IPS-18a (cell line): ENCODE data around the gene RBAK.
"Not testable (repeated sequence)": the region's sequence is repeated elsewhere in the genome, so short reads cannot be mapped to it uniquely, and the experiment has no call there.

ENCODE experiments used
- H3K27ac ChIP-seq: one replicate; pipeline ENCODE4 v1.5.1; 2013; ENCODE audit warnings: low read length
- H3K27me3 ChIP-seq: one replicate; pipeline ENCODE4 v1.6.1; 2013; ENCODE audit warnings: mild to moderate bottlenecking, low read length; ENCODE audit not compliant: control insufficient read depth, insufficient read depth
- H3K36me3 ChIP-seq: one replicate; pipeline ENCODE4 v1.6.1; 2013; ENCODE audit warnings: low read depth, low read length; ENCODE audit not compliant: control insufficient read depth
- H3K4me1 ChIP-seq: one replicate; pipeline ENCODE4 v1.6.1; 2013; ENCODE audit warnings: low read depth, low read length; ENCODE audit not compliant: control insufficient read depth
- H3K4me3 ChIP-seq: one replicate; pipeline ENCODE4 v1.5.1; 2013; ENCODE audit warnings: low read length
- H3K9ac ChIP-seq: one replicate; pipeline ENCODE4 v1.6.1; 2013; ENCODE audit warnings: mild to moderate bottlenecking, low read length, moderate library complexity
- H3K9me3 ChIP-seq: one replicate; pipeline ENCODE4 v1.6.1; 2013; ENCODE audit warnings: low read depth, low read length; ENCODE audit not compliant: control insufficient read depth

RBAK gene

GRCh38 chr7:5020976-5021550 lies 24.6 kb upstream of the RBAK start:
- H3K9me3 ChIP-seq, H3K36me3 ChIP-seq, H3K27me3 ChIP-seq, H3K27ac ChIP-seq, H3K4me1 ChIP-seq, H3K4me3 ChIP-seq, H3K9ac ChIP-seq: not testable (repeated sequence)

- H3K27me3 ChIP-seq, H3K4me1 ChIP-seq, H3K9me3 ChIP-seq, H3K9ac ChIP-seq, H3K27ac ChIP-seq, H3K4me3 ChIP-seq, H3K36me3 ChIP-seq: not testable (repeated sequence)
Measured at GRCh38 chr7:5023626-5024025, 22.0 kb upstream of the RBAK start.

- H3K9ac ChIP-seq, H3K36me3 ChIP-seq, H3K27me3 ChIP-seq, H3K4me3 ChIP-seq, H3K27ac ChIP-seq, H3K9me3 ChIP-seq, H3K4me1 ChIP-seq: not testable (repeated sequence)
Measured at GRCh38 chr7:5027796-5028410, 17.8 kb upstream of the RBAK start.

GRCh38 chr7:5033186-5033585 lies 12.5 kb upstream of the RBAK start:
- not testable (repeated sequence) for H3K4me3 ChIP-seq, H3K27me3 ChIP-seq, H3K9ac ChIP-seq, H3K36me3 ChIP-seq, H3K4me1 ChIP-seq, H3K9me3 ChIP-seq, H3K27ac ChIP-seq

GRCh38 chr7:5035276-5035675 lies 10.4 kb upstream of the RBAK start:
- Histone ChIP-seq H3K36me3 (no peaks in the 10 kb centered on the region), H3K4me1 (no peaks in the 10 kb centered on the region), H3K9ac (no peak overlapping the region), H3K27ac (no peak overlapping the region), H3K9me3 (no peaks in the 10 kb centered on the region), H3K4me3 (no peak overlapping the region), H3K27me3 (no peaks in the 10 kb centered on the region)

GRCh38 chr7:5036446-5036845 lies 9.2 kb upstream of the RBAK start:
- Histone ChIP-seq H3K9me3 (no peaks in the 10 kb centered on the region), H3K4me3 (no peak overlapping the region), H3K9ac (no peak overlapping the region), H3K36me3 (no peaks in the 10 kb centered on the region), H3K27me3 (no peaks in the 10 kb centered on the region), H3K4me1 (no peaks in the 10 kb centered on the region), H3K27ac (no peak overlapping the region)

- Histone ChIP-seq H3K27ac (no peak overlapping the region), H3K36me3 (no peaks in the 10 kb centered on the region), H3K9me3 (no peaks in the 10 kb centered on the region), H3K4me3 (no peak overlapping the region), H3K27me3 (no peaks in the 10 kb centered on the region), H3K4me1 (no peaks in the 10 kb centered on the region), H3K9ac (no peak overlapping the region)
Measured at GRCh38 chr7:5041047-5041446, 4.6 kb upstream of the RBAK start.

- Histone ChIP-seq H3K4me3 (no peak overlapping the region), H3K9me3 (no peaks in the 10 kb centered on the region), H3K36me3 (no peaks in the 10 kb centered on the region), H3K27me3 (no peaks in the 10 kb centered on the region), H3K4me1 (no peaks in the 10 kb centered on the region), H3K27ac (no peak overlapping the region), H3K9ac (no peak overlapping the region)
Measured at GRCh38 chr7:5043661-5044060, 2.0 kb upstream of the RBAK start.

- H3K27me3 ChIP-seq, H3K9me3 ChIP-seq, H3K4me1 ChIP-seq, H3K27ac ChIP-seq: not testable (repeated sequence)
- Histone ChIP-seq H3K9ac (peak overlapping the region; percentile 74), H3K36me3 (peaks cover 20% of the 10 kb centered on the region), H3K4me3 (peak overlapping the region; percentile 77)
Measured at GRCh38 chr7:5046397-5046732, 705 bp downstream of the RBAK start.

- not testable (repeated sequence) for H3K27me3 ChIP-seq, H3K4me1 ChIP-seq, H3K9ac ChIP-seq, H3K27ac ChIP-seq, H3K4me3 ChIP-seq, H3K9me3 ChIP-seq
- peaks cover 25% of the 10 kb centered on the region for H3K36me3 ChIP-seq
Measured at GRCh38 chr7:5047127-5047526, 1.5 kb downstream of the RBAK start.

GRCh38 chr7:5050676-5051075 lies 5.0 kb downstream of the RBAK start:
- Histone ChIP-seq H3K27me3 (no peaks in the 10 kb centered on the region), H3K9me3 (peaks cover 12% of the 10 kb centered on the region), H3K36me3 (peaks cover 28% of the 10 kb centered on the region), H3K9ac (no peak overlapping the region), H3K4me1 (no peaks in the 10 kb centered on the region), H3K4me3 (no peak overlapping the region), H3K27ac (no peak overlapping the region)

GRCh38 chr7:5051731-5052130 lies 6.1 kb downstream of the RBAK start:
- H3K4me1 ChIP-seq, H3K4me3 ChIP-seq, H3K27ac ChIP-seq, H3K9ac ChIP-seq, H3K27me3 ChIP-seq: not testable (repeated sequence)
- Histone ChIP-seq H3K9me3 (peaks cover 12% of the 10 kb centered on the region), H3K36me3 (peaks cover 32% of the 10 kb centered on the region)
